Activated naive CD4-positive, alpha-beta T cell treated with anti-CD3 and anti-CD28 coated beads, Interleukin-2, amount 50 U/mL, for 72 hours (primary cell): ENCODE results near the gene MN1. TPM values are rescaled to one million over a fixed set of nuclear protein-coding genes. Genes with fewer than 3 reads are reported as not detected.

Experiments
- ATAC-seq, 2 donors: fragments of 150-1000 bp; cut with Tn5 transposase; 2 replicates each; pipeline ENCODE4 v1.10.0; 2021; ENCODE audit warnings: mild to moderate bottlenecking in 2 of 2, moderate library complexity in 2 of 2
- DNase-seq, 2 donors: peaks; one replicate each; pipeline ENCODE4 v3.0.0; 2021 to 2022; ENCODE audit warnings: low spot score in 2 of 2
- H3K27ac Mint-ChIP-seq, 2 donors: one replicate each; pipeline ENCODE4 v1.8.0; 2022; ENCODE audit warnings: mild to moderate bottlenecking in 2 of 2, mixed read lengths in 2 of 2
- H3K36me3 Mint-ChIP-seq, 2 donors: one replicate each; pipeline ENCODE4 v1.8.0; 2022; ENCODE audit warnings: mixed read lengths in 2 of 2
- H3K9me3 Mint-ChIP-seq, 2 donors: one replicate each; pipeline ENCODE4 v1.8.0; 2022; ENCODE audit warnings: mixed read lengths in 2 of 2
- total RNA-seq, 2 donors: library from RNA; stranded (reverse); gene quantifications; one replicate each; pipeline ENCODE4 v1.2.3, GENCODE V29; 2022

The MN1 gene
- under 1 TPM; 0.14 to 0.16 TPM for total RNA-seq

DNA sequence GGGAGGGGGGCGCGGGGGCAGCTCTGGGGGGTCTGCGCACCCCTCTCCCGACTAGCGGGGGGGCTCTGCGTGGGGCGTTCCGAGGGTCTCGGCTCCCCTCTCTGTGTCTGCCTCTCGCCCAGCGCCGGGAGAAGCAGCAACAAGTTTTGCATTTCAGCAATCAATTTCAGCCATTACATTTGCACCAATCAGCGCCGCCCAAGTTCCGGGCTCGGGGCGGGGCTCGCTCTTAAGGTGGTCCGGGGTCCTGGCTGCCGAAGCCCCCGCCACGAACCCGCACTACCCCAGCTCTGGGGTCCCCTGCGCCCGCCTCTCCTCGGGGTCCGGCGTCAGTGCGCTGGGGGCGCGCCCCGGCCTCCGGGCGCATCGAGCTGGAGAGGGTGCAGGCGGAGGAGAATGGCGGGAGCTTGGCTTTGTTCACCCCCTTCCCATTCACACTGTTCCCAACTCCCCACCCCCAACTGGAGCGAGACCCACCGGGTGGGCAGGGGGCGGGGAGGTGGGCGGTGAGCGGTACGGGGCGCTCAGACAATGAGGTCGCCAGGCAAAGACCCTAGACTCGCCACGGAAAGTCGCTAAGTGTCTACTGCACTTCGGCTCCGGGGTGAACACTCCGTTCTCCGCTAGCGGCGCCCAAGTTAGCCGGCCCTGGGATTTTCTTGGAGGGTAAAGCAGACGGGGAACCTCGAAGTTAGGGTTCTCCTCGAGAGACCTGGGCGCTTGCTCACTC is at the start of gene MN1:
Gene MN1 (minus strand): TSS at position 141 of the 730 bp plus-strand sequence. CDS start 1,213 bp downstream, outside the sequence.
- DNase-seq: peak in 1 of 2 donors; percentile 43
- H3K9me3 Mint-ChIP-seq: no peaks in the 10 kb centered on the region
- H3K27ac Mint-ChIP-seq: no peak within 1 kb of the TSS
- ATAC-seq: peak; percentile 11 to 64
- no peaks in the 10 kb centered on the region for H3K36me3 Mint-ChIP-seq

DNA sequence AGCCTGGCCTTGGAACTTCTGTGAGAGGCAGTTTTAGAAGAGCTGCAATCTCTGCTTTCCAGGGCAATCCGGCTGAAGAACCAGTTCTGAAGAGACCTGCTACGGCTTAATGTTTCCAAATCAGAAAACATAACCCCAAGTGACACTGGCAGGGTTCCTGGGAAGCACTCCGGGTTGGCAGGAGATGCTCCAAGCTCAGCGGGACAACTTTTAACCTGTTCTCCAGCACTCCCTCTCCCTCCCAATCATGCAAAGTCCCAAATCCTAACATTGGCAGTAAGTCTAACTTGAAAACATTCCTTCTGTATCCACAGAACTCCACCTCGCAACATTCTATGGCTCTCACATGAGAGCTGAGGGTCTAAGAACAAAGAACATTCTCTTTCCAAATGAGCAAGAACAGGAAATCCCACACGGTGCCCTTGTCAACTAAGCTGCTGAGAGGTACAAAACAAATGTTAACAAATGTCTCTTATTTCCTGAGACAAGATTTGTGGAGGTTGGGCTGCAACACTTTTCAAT is 48.5 kb upstream of the MN1 start:
- Mint-ChIP-seq H3K27ac (peak overlapping the region in 1 of 2 donors; percentile 33), H3K36me3 (peaks cover 14 to 31% of the 10 kb centered on the region in 2 donors), H3K9me3 (no peaks in the 10 kb centered on the region)
- ATAC-seq: no peak
- DNase-seq: no peak

DNA sequence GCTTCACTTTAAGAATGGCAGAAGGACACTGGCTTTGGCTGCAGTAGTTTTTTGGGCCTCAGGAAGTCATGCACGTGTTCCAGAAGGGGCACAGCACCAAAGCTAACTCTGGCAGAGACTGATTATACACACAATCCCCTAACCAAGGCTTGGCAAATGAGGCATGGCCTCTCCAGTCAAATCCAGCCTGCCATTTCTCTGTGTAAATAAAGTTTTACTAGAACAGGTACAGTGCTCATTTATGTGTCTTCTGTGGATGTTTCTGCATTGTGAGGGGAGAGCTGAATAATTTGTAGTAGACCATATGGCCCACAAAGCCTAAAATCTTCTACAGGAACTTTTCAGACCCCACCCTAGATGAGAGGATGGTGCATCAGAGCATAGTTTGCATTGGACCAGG is 46.4 kb upstream of the MN1 start:
- DNase-seq: no peak
- ATAC-seq: no peak
- Mint-ChIP-seq H3K9me3 (no peaks in the 10 kb centered on the region), H3K36me3 (peaks cover 9 to 25% of the 10 kb centered on the region in 2 donors), H3K27ac (peak overlapping the region; percentile 2 to 7)

DNA sequence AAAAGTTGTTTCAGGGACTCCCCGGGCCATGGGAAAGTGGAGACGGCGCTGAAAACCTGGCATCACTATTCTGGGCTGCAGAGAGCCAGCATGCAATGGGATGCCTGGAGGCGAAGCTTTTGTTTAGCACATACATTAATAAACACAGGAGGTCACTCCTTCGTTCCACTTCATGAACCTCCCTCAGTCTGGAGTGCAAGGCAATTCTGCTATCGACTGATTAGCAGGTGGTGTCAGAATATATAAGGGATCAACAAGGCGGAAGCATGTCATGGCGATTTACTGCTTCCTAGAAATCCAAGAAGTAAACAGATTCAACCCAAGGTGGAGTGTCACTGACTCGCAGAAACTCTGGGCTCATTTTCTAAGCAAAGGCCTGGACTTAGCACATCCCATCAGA is 45.4 kb upstream of the MN1 start:
- ATAC-seq: no peak
- no peak for DNase-seq
- no peak overlapping the region for H3K27ac Mint-ChIP-seq

DNA sequence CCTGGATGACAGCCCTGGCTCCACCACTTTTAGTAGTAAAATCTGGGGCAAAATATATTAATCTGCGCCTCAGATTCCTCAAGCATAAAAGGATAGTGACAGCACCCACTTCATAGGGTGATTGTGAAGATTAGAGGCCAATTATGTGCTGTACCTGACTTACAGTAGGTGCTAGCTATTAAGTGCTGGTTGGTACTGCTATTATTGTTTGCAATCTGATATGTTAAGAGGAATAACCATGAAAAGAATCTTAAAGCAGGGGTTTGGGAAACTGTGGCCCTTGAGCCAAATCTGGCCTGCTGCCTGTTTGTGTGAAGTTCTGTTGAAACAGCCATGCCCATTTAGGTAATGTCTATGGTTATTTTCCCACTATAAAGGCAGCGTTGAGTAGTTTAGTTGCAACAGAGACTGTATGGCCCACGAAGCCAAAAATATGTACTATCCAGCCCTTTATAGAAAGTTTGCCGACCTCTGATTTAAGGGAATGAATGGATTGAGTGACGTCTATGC is 44.7 kb upstream of the MN1 start:
- ATAC-seq: no peak
- Mint-ChIP-seq H3K9me3 (no peaks in the 10 kb centered on the region), H3K27ac (no peak overlapping the region)

More for the DNA sequence above, 45.4 kb upstream of the MN1 start:
- Mint-ChIP-seq H3K9me3 (no peaks in the 10 kb centered on the region), H3K36me3 (peaks cover 9 to 23% of the 10 kb centered on the region in 2 donors)

DNA sequence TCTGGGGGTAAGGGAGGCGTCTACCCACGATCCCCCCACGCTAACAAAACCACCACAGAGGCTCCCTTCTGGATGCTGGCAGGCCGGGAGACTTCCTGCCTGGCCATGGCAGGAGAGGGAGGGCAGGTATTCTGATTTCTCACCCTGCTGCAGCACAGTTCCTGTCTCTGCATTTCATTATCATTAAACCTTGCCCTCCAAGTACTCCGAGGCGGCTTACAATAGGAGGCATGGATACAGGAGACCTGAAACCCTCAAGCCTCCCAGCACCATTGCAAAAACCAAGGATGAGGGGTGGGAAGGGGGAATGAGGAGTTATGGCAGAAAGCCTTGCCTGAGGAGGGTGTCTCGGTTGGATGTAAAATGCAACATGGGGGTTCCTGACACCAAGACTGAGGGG is 44.1 kb upstream of the MN1 start:
- DNase-seq (no peak), ATAC-seq (no peak)
- Mint-ChIP-seq H3K27ac (no peak overlapping the region), H3K9me3 (no peaks in the 10 kb centered on the region), H3K36me3 (peaks cover 9 to 19% of the 10 kb centered on the region in 2 donors)

More for the DNA sequence above, 44.7 kb upstream of the MN1 start:
- no peak for DNase-seq
- H3K36me3 Mint-ChIP-seq: peaks cover 13 to 23% of the 10 kb centered on the region in 2 donors

DNA sequence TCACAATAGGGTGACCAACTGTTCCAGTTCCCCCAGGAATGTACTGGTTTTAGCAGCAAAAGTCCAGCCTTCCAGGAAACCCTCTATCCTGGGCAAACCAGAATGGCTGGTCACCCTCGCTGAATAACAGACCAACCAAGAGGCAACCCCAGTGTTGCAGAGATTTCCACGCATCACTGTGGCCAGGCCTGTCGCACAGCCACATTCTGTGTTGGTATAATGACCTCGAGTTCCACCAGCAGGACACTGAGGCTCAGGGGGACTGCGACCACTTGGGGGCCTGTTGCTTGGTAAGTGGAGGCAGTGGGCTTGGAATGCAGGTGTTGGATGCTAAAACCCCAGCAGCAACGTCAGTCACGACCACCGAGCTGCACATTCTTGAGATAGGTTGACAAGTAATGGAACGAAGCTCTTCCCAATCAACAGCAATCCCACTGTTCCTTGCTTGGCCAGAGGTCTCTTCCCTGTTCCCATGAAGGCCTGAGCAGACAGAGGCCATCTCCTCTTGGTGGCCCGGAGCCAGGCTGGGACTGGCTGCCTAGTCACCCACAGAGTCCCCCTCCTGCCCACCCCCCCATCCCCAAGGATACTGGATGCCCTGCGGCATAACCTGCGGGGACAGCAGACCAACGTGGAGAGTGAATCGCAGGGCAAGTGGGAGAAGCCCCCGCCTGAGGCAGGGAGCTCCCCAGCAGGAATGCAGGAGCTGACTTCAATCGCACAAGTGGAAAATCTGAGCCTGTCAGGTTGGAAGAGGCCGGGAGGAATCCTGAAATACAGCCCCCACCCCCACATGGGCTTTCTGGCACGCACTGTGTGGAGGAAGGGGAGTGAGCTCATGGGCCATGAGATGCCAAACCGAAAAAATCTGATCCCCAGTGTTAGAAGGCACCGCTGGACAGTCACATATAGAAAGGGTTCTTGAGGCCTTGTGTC is 43.4 kb upstream of the MN1 start:
- ATAC-seq: no peak
- peaks cover 8 to 18% of the 10 kb centered on the region in 2 donors for H3K36me3 Mint-ChIP-seq
- no peaks in the 10 kb centered on the region for H3K9me3 Mint-ChIP-seq

DNA sequence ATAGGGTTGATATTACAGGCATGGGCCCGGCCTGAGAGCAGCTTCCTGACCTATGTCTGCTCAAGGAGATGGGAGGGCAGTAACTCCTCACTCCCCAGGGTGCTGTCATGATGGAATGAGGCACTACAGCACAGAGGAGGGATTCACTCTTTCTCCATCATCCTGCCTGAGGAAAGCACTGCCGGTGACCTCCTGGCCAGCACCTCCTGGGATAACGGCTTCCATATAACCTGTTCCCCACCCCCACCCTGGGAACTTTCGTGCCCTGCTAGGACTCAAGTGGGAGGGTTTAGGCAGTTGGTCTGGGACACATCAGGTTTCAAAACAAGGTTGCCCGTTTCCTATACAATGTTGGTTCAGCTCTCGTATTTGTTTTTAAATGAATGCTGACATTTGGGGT is 42.7 kb upstream of the MN1 start:
- Mint-ChIP-seq H3K36me3 (peaks cover 4 to 13% of the 10 kb centered on the region in 2 donors), H3K9me3 (no peaks in the 10 kb centered on the region), H3K27ac (no peak overlapping the region)
- DNase-seq: no peak
- ATAC-seq: no peak

More for the DNA sequence above, 43.4 kb upstream of the MN1 start:
- no peak for DNase-seq
- no peak overlapping the region for H3K27ac Mint-ChIP-seq

DNA sequence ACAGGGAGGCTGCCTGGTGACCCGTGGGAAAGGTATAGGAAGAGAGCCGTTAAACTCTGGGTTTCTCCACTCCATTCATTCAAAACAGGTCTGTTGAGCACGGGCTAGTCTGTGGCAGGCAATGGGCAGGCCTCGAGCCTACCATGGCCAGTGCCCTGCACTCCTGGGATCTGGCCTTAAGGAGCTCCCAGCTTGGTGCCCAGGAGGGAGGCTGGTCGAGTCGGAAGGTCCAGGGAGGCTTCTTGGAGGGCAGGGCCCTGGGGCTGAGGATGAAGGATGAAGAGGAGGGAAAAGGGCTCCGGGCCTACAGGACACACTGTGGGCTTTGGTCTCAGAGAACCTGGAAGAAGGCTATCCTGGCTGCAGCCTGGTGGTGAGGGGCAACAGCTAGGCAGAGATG is 41.9 kb upstream of the MN1 start:
- DNase-seq (no peak), ATAC-seq (no peak)
- Mint-ChIP-seq H3K27ac (no peak overlapping the region), H3K9me3 (peaks cover 0 to 4% of the 10 kb centered on the region in 2 donors), H3K36me3 (peaks cover 11% of the 10 kb centered on the region in 2 donors)

DNA sequence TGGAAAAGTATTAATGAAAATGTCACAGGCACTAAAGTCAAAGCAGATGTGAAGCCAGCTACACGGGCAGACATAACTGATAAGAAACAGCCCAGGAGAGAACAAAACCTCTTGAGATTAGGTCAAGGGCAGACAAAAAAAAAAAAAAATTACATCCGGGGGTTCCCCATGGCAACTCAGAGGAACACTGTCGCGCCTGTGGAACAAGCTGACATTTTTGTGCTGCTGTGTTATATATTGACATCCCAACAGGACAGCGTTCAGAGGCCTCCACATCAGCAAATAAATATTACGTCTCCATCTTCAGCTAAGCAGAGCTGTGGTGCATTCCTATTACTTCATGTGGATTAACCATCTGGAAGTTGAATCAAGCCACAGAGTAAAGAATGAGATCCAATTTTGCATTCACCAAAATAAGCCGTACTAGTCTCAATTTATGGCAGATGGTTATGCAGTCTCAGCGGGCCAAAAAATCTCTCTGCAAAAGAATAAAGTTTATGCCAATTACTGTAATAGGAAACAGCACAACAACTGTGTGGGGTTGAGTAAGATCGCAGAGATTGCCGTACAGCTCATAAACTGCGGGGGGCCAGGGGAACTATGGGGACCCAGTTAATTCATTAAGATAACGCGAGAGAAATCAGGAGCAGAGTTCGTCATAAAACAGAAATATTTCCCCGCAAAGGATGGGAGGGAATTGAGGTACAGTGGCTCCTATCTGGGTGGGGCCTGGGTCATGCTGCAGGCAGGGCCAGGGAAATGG is 41.3 kb upstream of the MN1 start:
- H3K36me3 Mint-ChIP-seq: peaks cover 11% of the 10 kb centered on the region in 2 donors
- ATAC-seq (no peak), DNase-seq (no peak)
- H3K9me3 Mint-ChIP-seq: peaks cover under 1 to 4% of the 10 kb centered on the region in 2 donors
- peak overlapping the region in 1 of 2 donors; percentile 32 for H3K27ac Mint-ChIP-seq

DNA sequence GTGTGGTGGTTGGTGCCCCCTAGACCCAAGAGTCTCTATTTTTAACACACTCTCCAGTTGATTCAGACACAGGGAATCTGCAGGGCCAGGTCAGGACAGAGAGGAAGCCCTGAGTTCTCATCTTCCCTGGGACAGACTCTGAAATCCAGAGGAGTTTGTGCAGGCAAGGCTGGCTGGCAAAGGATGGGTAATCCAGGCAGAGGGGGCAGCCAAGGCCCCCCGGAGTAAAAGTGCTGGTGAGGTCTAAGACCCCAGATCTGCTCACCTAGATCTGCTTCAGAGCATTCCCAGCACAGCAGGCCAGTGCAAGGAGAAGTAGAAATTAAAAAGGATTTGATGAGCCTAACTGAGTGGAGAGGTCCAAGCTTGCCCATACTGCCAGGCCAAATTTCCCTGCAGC is 40.6 kb upstream of the MN1 start:
- ATAC-seq: no peak
- Mint-ChIP-seq H3K9me3 (peaks cover 4 to 9% of the 10 kb centered on the region in 2 donors), H3K36me3 (peaks cover 11% of the 10 kb centered on the region in 2 donors), H3K27ac (peak overlapping the region in 1 of 2 donors; percentile 60)
- no peak for DNase-seq

DNA sequence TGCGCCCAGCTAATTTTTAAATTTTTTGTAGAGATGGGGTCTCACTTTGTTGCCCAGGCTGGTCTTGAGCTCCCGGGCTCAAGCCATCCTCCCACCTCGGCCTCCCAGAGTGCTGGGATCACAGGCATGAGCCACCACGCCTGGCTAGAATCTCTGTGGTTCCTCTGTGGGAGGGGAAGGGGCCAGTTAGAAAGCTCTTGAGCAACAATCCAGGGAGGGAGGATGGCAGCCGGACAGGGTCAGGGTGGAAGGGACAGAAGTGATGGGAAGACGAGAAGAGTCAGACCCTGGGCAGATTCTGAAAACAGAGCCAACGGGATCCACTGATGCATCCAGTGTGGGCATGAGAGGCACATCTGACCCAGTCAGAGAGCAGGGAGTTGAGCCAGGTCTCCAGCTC is 38.9 kb upstream of the MN1 start:
- H3K36me3 Mint-ChIP-seq: peaks cover 11% of the 10 kb centered on the region in 2 donors

DNA sequence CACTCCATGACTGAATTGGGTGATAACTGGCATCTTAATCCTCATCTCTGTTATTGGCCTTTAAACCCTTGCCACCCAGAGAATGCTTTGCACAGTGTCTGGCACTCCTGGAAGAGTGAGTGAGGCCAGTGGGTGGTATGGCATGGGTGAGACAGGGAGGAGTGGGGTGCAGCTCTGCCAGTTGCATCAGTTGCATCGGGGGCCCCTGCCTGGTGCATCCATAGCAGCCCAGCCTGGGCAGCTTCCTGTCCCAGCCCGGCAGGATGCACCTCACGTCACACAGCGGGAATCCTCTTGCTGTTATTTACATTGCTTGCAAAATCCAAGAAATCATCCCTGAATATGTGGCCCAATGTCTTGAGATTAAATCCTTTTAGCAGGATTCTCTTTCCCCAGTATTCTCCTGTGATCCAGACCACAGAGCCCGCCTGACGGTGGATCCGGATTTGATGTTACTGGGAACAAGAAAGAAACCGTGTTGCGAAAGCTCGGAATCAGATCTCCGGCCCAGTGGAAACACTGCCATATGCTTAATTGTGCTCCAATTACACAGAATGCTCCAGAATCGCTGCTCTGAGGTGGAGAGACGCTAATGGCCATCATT is 37.6 kb upstream of the MN1 start:
- ATAC-seq (no peak), DNase-seq (no peak)
- Mint-ChIP-seq H3K36me3 (peaks cover 11% of the 10 kb centered on the region in 2 donors), H3K27ac (no peak overlapping the region), H3K9me3 (peaks cover 4 to 9% of the 10 kb centered on the region in 2 donors)

More for the DNA sequence above, 38.9 kb upstream of the MN1 start:
- ATAC-seq: no peak
- DNase-seq: no peak
- Mint-ChIP-seq H3K9me3 (peaks cover 4 to 9% of the 10 kb centered on the region in 2 donors), H3K27ac (no peak overlapping the region)

DNA sequence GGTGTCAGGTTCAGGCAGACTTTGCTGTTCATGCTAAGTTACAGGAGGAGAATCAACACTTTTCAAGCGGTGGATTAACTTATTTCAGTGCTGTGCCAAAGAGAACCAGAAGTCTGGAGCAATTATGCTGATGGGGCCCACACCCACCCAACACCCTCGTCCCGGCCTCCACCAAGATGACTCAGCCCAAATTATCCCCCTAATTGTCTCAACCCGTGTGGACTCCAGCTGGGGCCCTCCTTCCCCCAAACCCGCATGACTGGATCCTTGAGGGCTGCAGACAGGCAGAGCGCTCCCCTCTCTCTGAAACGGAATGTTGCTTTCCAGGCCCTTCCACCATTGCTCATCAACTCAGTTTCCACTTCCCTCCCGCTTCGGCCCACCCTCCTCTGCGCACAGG is 34.6 kb upstream of the MN1 start:
- DNase-seq (no peak), ATAC-seq (no peak)
- peaks cover 4 to 9% of the 10 kb centered on the region in 2 donors for H3K9me3 Mint-ChIP-seq
- no peak overlapping the region for H3K27ac Mint-ChIP-seq
- H3K36me3 Mint-ChIP-seq: peaks cover 5 to 6% of the 10 kb centered on the region in 2 donors

DNA sequence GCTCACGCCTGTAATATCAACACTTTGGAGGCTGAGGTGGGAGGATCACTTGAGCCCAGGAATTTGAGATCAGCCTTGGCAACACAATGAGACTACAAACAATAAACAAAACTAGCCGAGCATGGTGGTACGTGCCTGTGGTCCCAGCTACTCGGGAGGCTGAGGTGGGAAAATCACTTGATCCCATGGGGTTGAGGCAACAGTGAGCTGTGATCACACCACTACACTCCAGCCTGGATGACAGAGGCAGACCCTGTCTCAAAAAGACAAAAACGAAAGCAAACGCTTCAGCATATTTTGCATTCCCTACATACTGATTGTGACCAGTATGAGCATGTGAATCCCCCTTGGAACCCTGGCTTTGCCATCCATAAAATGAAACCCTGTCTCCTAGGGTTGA is 33.9 kb upstream of the MN1 start:
- Mint-ChIP-seq H3K36me3 (peaks cover 5 to 6% of the 10 kb centered on the region in 2 donors), H3K9me3 (peaks cover 4 to 9% of the 10 kb centered on the region in 2 donors)

More for the DNA sequence above, 33.9 kb upstream of the MN1 start:
- no peak overlapping the region for H3K27ac Mint-ChIP-seq
- ATAC-seq (no peak), DNase-seq (no peak)
